ENCODE results near the gene S100A2. TPM values are rescaled to one million over a fixed set of nuclear protein-coding genes. Genes with fewer than 3 reads are reported as not detected.
A peak's percentile ranks its signal among the peaks of the same experiment; 100 is the strongest.
"Not testable (repeated sequence)": the region's sequence is repeated elsewhere in the genome, so short reads cannot be mapped to it uniquely, and the experiment has no call there.

The S100A2 gene
- total RNA-seq, 1 donor from 2014 or later: not detected

- H3K36me3 ChIP-seq: no peaks in the 10 kb centered on the region
- H3K4me3 ChIP-seq: peak overlapping the region; percentile 23 to 56
- DNase-seq (ENCODE audit: low spot score in 2 of 2): no peak
- intact Hi-C loops (cut with DNase I): loop anchor here (1.0 kb wide), 3 partner anchors 34 to 215 kb away; no protein-coding TSS in a partner anchor
- TF ChIP-seq, protein P1, sequence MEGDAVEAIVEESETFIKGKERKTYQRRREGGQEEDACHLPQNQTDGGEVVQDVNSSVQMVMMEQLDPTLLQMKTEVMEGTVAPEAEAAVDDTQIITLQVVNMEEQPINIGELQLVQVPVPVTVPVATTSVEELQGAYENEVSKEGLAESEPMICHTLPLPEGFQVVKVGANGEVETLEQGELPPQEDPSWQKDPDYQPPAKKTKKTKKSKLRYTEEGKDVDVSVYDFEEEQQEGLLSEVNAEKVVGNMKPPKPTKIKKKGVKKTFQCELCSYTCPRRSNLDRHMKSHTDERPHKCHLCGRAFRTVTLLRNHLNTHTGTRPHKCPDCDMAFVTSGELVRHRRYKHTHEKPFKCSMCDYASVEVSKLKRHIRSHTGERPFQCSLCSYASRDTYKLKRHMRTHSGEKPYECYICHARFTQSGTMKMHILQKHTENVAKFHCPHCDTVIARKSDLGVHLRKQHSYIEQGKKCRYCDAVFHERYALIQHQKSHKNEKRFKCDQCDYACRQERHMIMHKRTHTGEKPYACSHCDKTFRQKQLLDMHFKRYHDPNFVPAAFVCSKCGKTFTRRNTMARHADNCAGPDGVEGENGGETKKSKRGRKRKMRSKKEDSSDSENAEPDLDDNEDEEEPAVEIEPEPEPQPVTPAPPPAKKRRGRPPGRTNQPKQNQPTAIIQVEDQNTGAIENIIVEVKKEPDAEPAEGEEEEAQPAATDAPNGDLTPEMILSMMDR (IDR thresholded peaks at IDR 0.05): no peak
- H3K27ac ChIP-seq: peak overlapping the region; percentile 91 to 94
- peaks cover 16 to 35% of the 10 kb centered on the region in 2 donors for H3K4me1 ChIP-seq
- H3K9me3 ChIP-seq: no peaks in the 10 kb centered on the region
- H3K27me3 ChIP-seq: no peaks in the 10 kb centered on the region
These were observed 2.1 kb upstream of the S100A2 start for GRCh38 chr1:153567621-153568366.

DNA sequence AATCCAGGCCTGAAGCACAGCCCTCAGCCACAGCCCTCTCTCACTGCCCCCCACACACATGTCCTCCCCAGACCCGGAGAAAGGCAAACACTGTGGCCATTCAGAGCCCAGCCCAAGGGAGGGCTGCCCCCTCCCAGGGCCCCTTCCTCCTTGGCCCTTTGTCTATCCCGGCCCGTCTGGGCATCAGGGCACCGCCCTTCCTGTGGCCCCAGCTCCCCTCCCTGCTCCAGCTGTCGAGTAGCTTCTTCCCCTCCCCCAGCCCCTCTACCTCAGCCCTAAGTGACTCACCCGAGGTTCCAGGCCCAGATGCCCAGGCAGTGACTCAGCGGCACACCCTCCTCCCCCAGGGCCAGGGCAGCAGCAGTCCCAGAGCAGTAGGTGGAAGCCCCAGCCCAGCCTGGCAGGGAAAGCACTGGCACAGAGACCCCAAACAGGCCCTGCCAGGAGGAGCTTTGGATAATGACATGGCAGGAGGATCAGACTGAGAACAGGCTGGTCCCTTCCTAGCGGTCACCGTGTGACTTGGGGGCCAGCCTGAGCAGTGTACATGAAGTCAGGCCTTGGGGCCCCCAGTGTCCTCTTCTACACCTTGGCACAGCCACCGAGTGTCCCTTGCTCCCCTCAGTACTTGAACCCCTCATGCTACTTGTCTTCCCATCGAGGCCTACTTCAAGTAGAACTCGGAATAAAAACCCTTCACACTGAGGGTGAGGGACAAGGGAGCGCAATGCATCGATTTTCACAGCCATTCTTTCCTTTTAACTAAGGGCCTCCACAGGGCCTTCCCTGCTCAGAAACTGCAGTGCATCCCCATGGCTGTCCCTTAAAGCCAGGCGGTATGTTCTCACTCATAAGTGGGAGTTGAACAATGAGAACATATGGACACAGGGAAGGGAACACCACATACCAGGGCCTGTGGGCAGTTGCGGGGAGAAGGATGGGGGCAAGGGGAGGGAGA is 1.0 kb upstream of the S100A2 start:
- DNase-seq (ENCODE audit: low spot score in 2 of 2): peak; percentile 97 to 99
- H3K27ac ChIP-seq: peak overlapping the region; percentile 91 to 94
- no peaks in the 10 kb centered on the region for H3K27me3 ChIP-seq
- H3K36me3 ChIP-seq: no peaks in the 10 kb centered on the region
- TF ChIP-seq, protein P1 (IDR thresholded peaks at IDR 0.05): no peak
- H3K4me1 ChIP-seq: peaks cover 16 to 30% of the 10 kb centered on the region in 2 donors
- H3K4me3 ChIP-seq: peak overlapping the region in 1 of 2 donors; percentile 4
- intact Hi-C loops (cut with DNase I): loop anchor here (1.0 kb wide), 1 partner anchor 17 kb away; the partner anchor contains the start of gene S100A3
- no peaks in the 10 kb centered on the region for H3K9me3 ChIP-seq

GRCh38 chr1:153563991-153564390 is 1.7 kb downstream of the S100A2 start:
- H3K4me1 ChIP-seq: peaks cover 16 to 30% of the 10 kb centered on the region in 2 donors
- TF ChIP-seq, protein P1 (IDR thresholded peaks at IDR 0.05): no peak
- no peaks in the 10 kb centered on the region for H3K36me3 ChIP-seq
- H3K27ac ChIP-seq: peak overlapping the region; percentile 91 to 94
- no peak overlapping the region for H3K4me3 ChIP-seq
- intact Hi-C loops (cut with DNase I): no loop called here
- H3K9me3 ChIP-seq: no peaks in the 10 kb centered on the region
- no peak for DNase-seq (ENCODE audit: low spot score in 2 of 2)
- H3K27me3 ChIP-seq: no peaks in the 10 kb centered on the region

GRCh38 chr1:153563483-153563901 is 2.2 kb downstream of the S100A2 start:
- H3K27ac ChIP-seq: peak overlapping the region in 1 of 2 donors; percentile 94
- TF ChIP-seq, protein P1 (IDR thresholded peaks at IDR 0.05): no peak
- no peak for DNase-seq (ENCODE audit: low spot score in 2 of 2)
- no peaks in the 10 kb centered on the region for H3K36me3 ChIP-seq
- no peaks in the 10 kb centered on the region for H3K27me3 ChIP-seq
- H3K9me3 ChIP-seq: no peaks in the 10 kb centered on the region
- intact Hi-C loops (cut with DNase I): no loop called here
- H3K4me1 ChIP-seq: peaks cover 16 to 30% of the 10 kb centered on the region in 2 donors
- no peak overlapping the region for H3K4me3 ChIP-seq

DNA sequence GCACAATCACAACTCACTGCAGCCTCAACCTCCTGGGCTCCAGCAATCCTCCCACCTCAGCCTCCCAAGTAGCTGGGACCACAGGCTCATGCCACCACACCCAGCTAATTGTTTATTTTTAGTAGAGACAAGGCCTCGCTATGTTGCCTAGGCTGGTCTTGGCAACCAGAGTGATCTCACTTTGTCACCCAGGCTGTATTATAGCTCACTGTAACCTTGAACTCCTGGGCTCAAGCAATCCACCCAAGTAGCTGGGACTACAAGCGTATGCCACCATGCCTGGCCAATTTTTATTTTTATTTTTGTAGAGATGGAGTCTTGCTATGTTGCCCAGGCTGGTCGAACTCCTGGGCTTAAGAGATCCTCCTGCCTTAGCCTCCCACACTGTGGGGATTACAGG is 3.6 kb downstream of the S100A2 start:
- H3K36me3 ChIP-seq; H3K27me3 ChIP-seq; H3K4me3 ChIP-seq; DNase-seq (ENCODE audit: low spot score in 2 of 2); intact Hi-C loops (cut with DNase I); H3K27ac ChIP-seq; H3K9me3 ChIP-seq: not testable (repeated sequence)
- H3K4me1 ChIP-seq: peaks cover 10 to 17% of the 10 kb centered on the region in 2 donors

Measured in ascending aorta (tissue), 2 donors.